ENCODE results near the gene PTCH1. TPM values are rescaled to one million over a fixed set of nuclear protein-coding genes. Genes with fewer than 3 reads are reported as not detected.

Gene PTCH1
- total RNA-seq, 1 donor from 2014 or later, result 24.1 TPM

- H3K4me3 Mint-ChIP-seq (ENCODE audit: unreplicated experiment), result peak overlapping the region; percentile 86
- H3K36me3 Mint-ChIP-seq (ENCODE audit: low read depth, unreplicated experiment), result peaks cover 5% of the 10 kb centered on the region
- no peak for TF ChIP-seq CTCF (IDR thresholded peaks at IDR 0.05; ENCODE audit: unreplicated experiment)
- no peaks in the 10 kb centered on the region for H3K9me3 Mint-ChIP-seq (ENCODE audit: unreplicated experiment)
- H3K27me3 Mint-ChIP-seq (ENCODE audit: unreplicated experiment), result peaks cover 9% of the 10 kb centered on the region
- no peak for DNase-seq (ENCODE audit: low spot score)
- H3K27ac Mint-ChIP-seq (ENCODE audit: unreplicated experiment), result peak overlapping the region; percentile 33
- H3K4me1 Mint-ChIP-seq (ENCODE audit: unreplicated experiment), result peaks cover 19% of the 10 kb centered on the region
Measured at GRCh38 chr9:95517559-95518425, 1.0 kb upstream of the PTCH1 start.

- TF ChIP-seq CTCF (IDR thresholded peaks at IDR 0.05; ENCODE audit: unreplicated experiment), result no peak
- Mint-ChIP-seq H3K36me3 (ENCODE audit: low read depth, unreplicated experiment) (peaks cover 3% of the 10 kb centered on the region), H3K27ac (ENCODE audit: unreplicated experiment) (peak overlapping the region; percentile 91), H3K4me3 (ENCODE audit: unreplicated experiment) (peak overlapping the region; percentile 97), H3K9me3 (ENCODE audit: unreplicated experiment) (no peaks in the 10 kb centered on the region), H3K4me1 (ENCODE audit: unreplicated experiment) (peaks cover 29% of the 10 kb centered on the region), H3K27me3 (ENCODE audit: unreplicated experiment) (peaks cover 9% of the 10 kb centered on the region)
- DNase-seq (ENCODE audit: low spot score), result peak; percentile 42
Measured at GRCh38 chr9:95516221-95516733, 494 bp downstream of the PTCH1 start.

DNA sequence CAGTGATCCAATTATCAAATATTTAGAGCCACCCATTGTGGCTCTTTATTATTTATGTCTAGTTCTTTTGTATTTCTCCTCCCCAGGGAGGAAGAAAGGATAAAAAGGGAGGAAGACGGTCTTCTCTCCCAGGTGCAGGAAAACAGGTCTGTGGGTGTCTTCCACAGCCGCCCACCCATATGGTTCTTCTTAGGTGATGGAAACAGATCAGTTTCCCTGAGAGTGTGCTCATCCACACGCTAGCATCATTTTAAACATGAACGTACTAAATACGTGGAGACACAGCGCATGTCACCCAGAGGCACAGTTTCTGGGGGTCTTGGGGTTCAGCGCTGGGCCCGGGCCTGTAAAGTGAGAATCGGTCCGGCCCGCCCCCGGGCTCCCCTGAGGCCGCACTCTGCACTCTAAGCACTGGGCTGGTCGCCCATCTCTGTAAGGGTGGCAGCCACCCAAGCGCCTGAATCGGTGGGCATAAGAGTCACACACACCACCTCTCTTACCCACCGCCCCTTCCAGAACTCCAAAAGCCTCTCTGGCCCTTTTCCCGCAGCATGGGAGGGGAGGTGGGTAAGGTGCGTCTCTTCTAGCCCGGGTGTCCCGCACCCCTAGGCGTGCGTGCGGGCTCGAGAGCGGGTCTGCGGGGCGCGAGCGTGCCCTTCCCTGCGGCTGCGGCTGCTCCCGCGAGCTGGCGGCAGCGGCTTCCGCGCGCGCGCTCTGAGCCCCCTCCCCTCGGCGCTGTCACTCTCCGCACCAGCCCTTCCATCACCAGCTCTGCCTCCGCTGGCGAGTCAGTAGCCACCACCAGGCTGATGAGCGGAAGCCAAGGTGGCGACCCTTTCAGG is 1.3 kb downstream of the PTCH1 start:
- TF ChIP-seq CTCF (IDR thresholded peaks at IDR 0.05; ENCODE audit: unreplicated experiment), result no peak
- Mint-ChIP-seq H3K27me3 (ENCODE audit: unreplicated experiment) (peaks cover 6% of the 10 kb centered on the region), H3K4me3 (ENCODE audit: unreplicated experiment) (peak overlapping the region; percentile 71), H3K36me3 (ENCODE audit: low read depth, unreplicated experiment) (no peaks in the 10 kb centered on the region), H3K4me1 (ENCODE audit: unreplicated experiment) (peaks cover 29% of the 10 kb centered on the region), H3K9me3 (ENCODE audit: unreplicated experiment) (no peaks in the 10 kb centered on the region), H3K27ac (ENCODE audit: unreplicated experiment) (no peak overlapping the region)
- peak; percentile 62 for DNase-seq (ENCODE audit: low spot score)

GRCh38 chr9:95514342-95514741 is 2.4 kb downstream of the PTCH1 start:
- Mint-ChIP-seq H3K4me3 (ENCODE audit: unreplicated experiment) (peak overlapping the region; percentile 76), H3K36me3 (ENCODE audit: low read depth, unreplicated experiment) (no peaks in the 10 kb centered on the region)

More at GRCh38 chr9:95514342-95514741, 2.4 kb downstream of the PTCH1 start:
- TF ChIP-seq CTCF (IDR thresholded peaks at IDR 0.05; ENCODE audit: unreplicated experiment), result no peak
- H3K4me1 Mint-ChIP-seq (ENCODE audit: unreplicated experiment), result peaks cover 32% of the 10 kb centered on the region
- H3K27me3 Mint-ChIP-seq (ENCODE audit: unreplicated experiment), result peaks cover 7% of the 10 kb centered on the region
- DNase-seq (ENCODE audit: low spot score), result no peak
- H3K9me3 Mint-ChIP-seq (ENCODE audit: unreplicated experiment), result no peaks in the 10 kb centered on the region
- H3K27ac Mint-ChIP-seq (ENCODE audit: unreplicated experiment), result no peak overlapping the region
